Colonic mucosa (tissue), 4 donors: ENCODE results near the gene EFHB. TPM values are rescaled to one million over a fixed set of nuclear protein-coding genes. Genes with fewer than 3 reads are reported as not detected.
"Not testable (repeated sequence)": the region's sequence is repeated elsewhere in the genome, so short reads cannot be mapped to it uniquely, and the experiment has no call there.

Source experiments
- DNase-seq: peaks from one replicate; pipeline ENCODE4 v3.0.0-alpha.2; 2020
- H3K27ac ChIP-seq: fragments of 200-600 bp; one replicate; pipeline ENCODE4 v1.8.0; 2021
- H3K27me3 ChIP-seq: fragments of 200-600 bp; one replicate; pipeline ENCODE4 v1.8.0; 2021
- H3K36me3 ChIP-seq: fragments of 200-600 bp; one replicate; pipeline ENCODE4 v1.8.0; 2021
- H3K4me1 ChIP-seq: fragments of 200-600 bp; one replicate; pipeline ENCODE4 v1.8.0; 2021; ENCODE audit warnings: mild to moderate bottlenecking
- H3K4me3 ChIP-seq: fragments of 200-600 bp; one replicate; pipeline ENCODE4 v1.8.0; 2021
- H3K9ac ChIP-seq, 2 donors: one replicate each; pipeline ENCODE4 v1.7.0; 2013; ENCODE audit warnings: control low read depth in 2 of 2, low read depth in 2 of 2, low read length in 2 of 2
- H3K9me3 ChIP-seq: fragments of 200-600 bp; one replicate; pipeline ENCODE4 v1.8.0; 2021
- CTCF ChIP-seq: fragments of 200-600 bp; IDR thresholded peaks from one replicate; pipeline ENCODE4 v1.8.0; 2022; ENCODE audit warnings: antibody characterized with exemption, mild to moderate bottlenecking
- intact Hi-C: fragments of 100-400 bp; cut with DNase I; formaldehyde crosslinking; loops from one replicate; pipeline ENCODE4 v1.14.1; 2022
- total RNA-seq, 2 donors: library from RNA; stranded (reverse); fragmentation: NEBNext Ultra II Directional in 1 of 2; extraction: Animal tissue kit (Norgen Biotek cat#: 25700) in 1 of 2; gene quantifications; one replicate each; pipeline ENCODE4 v1.2.1, GENCODE V29; 2021
- donor health status: healthy.
- donor health status: DM: no; HTN: no; CAD: no.
- donor health status: DM: no; HTN: no; CAD: no.

The EFHB gene
- total RNA-seq, 2 donors from 2014 or later = 1.7 TPM; not detected in 1

- no peaks in the 10 kb centered on the region for H3K36me3 ChIP-seq
- intact Hi-C loops = no loop called here
- peaks cover 2% of the 10 kb centered on the region for H3K4me1 ChIP-seq
- H3K9me3 ChIP-seq = no peaks in the 10 kb centered on the region
- no peak for TF ChIP-seq CTCF
- DNase-seq = no peak
- no peak overlapping the region for H3K27ac ChIP-seq
- H3K9ac ChIP-seq = no peak overlapping the region
- no peaks in the 10 kb centered on the region for H3K27me3 ChIP-seq
- no peak overlapping the region for H3K4me3 ChIP-seq
Observed at GRCh38 chr3:19961960-19962359, 27.9 kb upstream of the EFHB start.

- Histone ChIP-seq H3K4me3 (no peak overlapping the region), H3K9ac (no peak overlapping the region), H3K4me1 (peaks cover 2% of the 10 kb centered on the region), H3K27ac (no peak overlapping the region), H3K36me3 (no peaks in the 10 kb centered on the region), H3K9me3 (no peaks in the 10 kb centered on the region), H3K27me3 (no peaks in the 10 kb centered on the region)
- TF ChIP-seq CTCF = no peak
- intact Hi-C loops = no loop called here
- DNase-seq = no peak
Observed at GRCh38 chr3:19960696-19961095, 26.7 kb upstream of the EFHB start.

- Histone ChIP-seq H3K27me3 (no peaks in the 10 kb centered on the region), H3K9me3 (no peaks in the 10 kb centered on the region), H3K9ac (no peak overlapping the region), H3K4me3 (no peak overlapping the region), H3K36me3 (no peaks in the 10 kb centered on the region), H3K27ac (no peak overlapping the region), H3K4me1 (peaks cover 2% of the 10 kb centered on the region)
- no peak for DNase-seq
- TF ChIP-seq CTCF = no peak
- intact Hi-C loops = no loop called here
Observed at GRCh38 chr3:19959505-19959904, 25.5 kb upstream of the EFHB start.

GRCh38 chr3:19957354-19957753 is 23.3 kb upstream of the EFHB start:
- H3K9ac ChIP-seq, H3K27me3 ChIP-seq, H3K4me1 ChIP-seq, H3K9me3 ChIP-seq, H3K27ac ChIP-seq, DNase-seq, H3K36me3 ChIP-seq, intact Hi-C loops, H3K4me3 ChIP-seq: not testable (repeated sequence)

- intact Hi-C loops = no loop called here
- no peak overlapping the region for H3K4me3 ChIP-seq
- no peaks in the 10 kb centered on the region for H3K36me3 ChIP-seq
- no peaks in the 10 kb centered on the region for H3K4me1 ChIP-seq
- H3K9ac ChIP-seq = no peak overlapping the region
- no peak overlapping the region for H3K27ac ChIP-seq
- H3K9me3 ChIP-seq = no peaks in the 10 kb centered on the region
- DNase-seq = no peak
- H3K27me3 ChIP-seq = no peaks in the 10 kb centered on the region
- no peak for TF ChIP-seq CTCF
Observed at GRCh38 chr3:19954676-19955075, 20.7 kb upstream of the EFHB start.

GRCh38 chr3:19950316-19950715 is 16.3 kb upstream of the EFHB start:
- H3K27ac ChIP-seq = no peak overlapping the region
- H3K36me3 ChIP-seq = no peaks in the 10 kb centered on the region
- no peak overlapping the region for H3K4me3 ChIP-seq
- no peak overlapping the region for H3K9ac ChIP-seq
- no peaks in the 10 kb centered on the region for H3K9me3 ChIP-seq
- TF ChIP-seq CTCF = no peak
- intact Hi-C loops = no loop called here
- H3K27me3 ChIP-seq = no peaks in the 10 kb centered on the region
- no peak for DNase-seq
- H3K4me1 ChIP-seq = peaks cover 7% of the 10 kb centered on the region
